Naive thymus-derived CD8-positive, alpha-beta T cell (primary cell): ENCODE results near the gene DLG2. TPM values are rescaled to one million over a fixed set of nuclear protein-coding genes. Genes with fewer than 3 reads are reported as not detected.

ENCODE experiments used
- ATAC-seq, 2 donors: fragments of 150-1000 bp; cut with Tn5 transposase in 1 of 2; sonication (Bioruptor Pico), chemical (Tn5 transposase) in 1 of 2; 1 replicate in 1 of 2; 2 replicates in 1 of 2; pipeline ENCODE4 v1.10.0; 2021; ENCODE audit warnings: mild to moderate bottlenecking in 2 of 2, moderate library complexity in 2 of 2
- POLR2A ChIA-PET: fragments of 350-600 bp; sonication (Branson Sonifier 250); formaldehyde crosslinking; loops from one replicate; lab custom pipeline; 2021; ENCODE audit warnings: antibody characterized with exemption; lab: Charles Lee
- DNase-seq, 10 donors: peaks; one replicate each; pipeline versions ENCODE4 v3.0.0 to v3.0.0-alpha.2; 2020 to 2022
- H3K27ac Mint-ChIP-seq, 10 donors: one replicate each; pipeline ENCODE4 v1.8.0; 2020 to 2022; ENCODE audit warnings: mild to moderate bottlenecking in 10 of 10, mixed read lengths in 10 of 10, moderate library complexity in 4 of 10, inconsistent platforms in 1 of 10
- H3K27me3 Mint-ChIP-seq, 5 donors: one replicate each; pipeline ENCODE4 v1.8.0; 2021 to 2022; ENCODE audit warnings: mixed read lengths in 5 of 5
- H3K36me3 Mint-ChIP-seq, 3 donors: one replicate each; pipeline ENCODE4 v1.8.0; 2020 to 2022; ENCODE audit warnings: mixed read lengths in 3 of 3, mild to moderate bottlenecking in 2 of 3, inconsistent platforms in 1 of 3
- H3K4me1 Mint-ChIP-seq, 4 donors: one replicate each; pipeline ENCODE4 v1.8.0; 2021 to 2022; ENCODE audit warnings: mixed read lengths in 4 of 4
- H3K4me3 Mint-ChIP-seq, 10 donors: one replicate each; pipeline ENCODE4 v1.8.0; 2020 to 2022; ENCODE audit warnings: mild to moderate bottlenecking in 10 of 10, mixed read lengths in 10 of 10, moderate library complexity in 6 of 10, inconsistent platforms in 1 of 10
- H3K9me3 Mint-ChIP-seq, 9 donors: one replicate each; pipeline ENCODE4 v1.8.0; 2020 to 2022; ENCODE audit warnings: mixed read lengths in 9 of 9, mild to moderate bottlenecking in 3 of 9, inconsistent platforms in 1 of 9, moderate library complexity in 1 of 9
- polyA plus RNA-seq, 3 donors: library from polyadenylated mRNA; unstranded; fragments of 300-500 nt; fragmentation: Illumina TruSeq; gene quantifications; one replicate each; pipeline ENCODE4 v1.2.3, GENCODE V29; 2021
- total RNA-seq, 8 experiments: library from RNA in 2 of 8; stranded (reverse) in 2 of 8; gene quantifications; one replicate each; pipeline ENCODE4 v1.2.3 and lab custom pipeline; 2021 to 2026

DLG2 gene
- total and polyA plus RNA-seq, 5 experiments from 2014 or later = 0.86 to 6.2 (median 2.5) TPM

DNA sequence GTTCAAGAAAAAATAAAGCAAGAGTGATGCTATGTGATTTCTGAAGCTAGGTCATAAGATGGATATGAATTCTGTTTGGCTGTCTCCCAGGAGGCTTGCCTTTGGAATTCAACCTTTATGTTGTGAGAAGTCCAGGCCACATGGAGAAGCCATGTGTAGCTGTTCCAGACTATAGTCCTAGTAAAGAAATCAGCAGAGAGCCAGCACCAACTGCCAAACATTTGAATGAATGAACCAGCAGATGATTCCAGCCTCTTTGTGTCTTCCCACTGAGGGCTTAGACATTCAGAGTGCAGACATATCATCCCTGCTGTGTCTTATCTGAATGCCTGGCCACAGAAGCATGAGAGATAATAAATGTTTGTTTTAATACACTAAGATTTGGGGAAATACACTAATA is 1150.6 kb downstream of the DLG2 start:
- DNase-seq (no peak), ATAC-seq (no peak)
- Mint-ChIP-seq H3K9me3 (peaks cover 0 to 12% (median 5%) of the 10 kb centered on the region in 9 donors), H3K4me3 (no peak overlapping the region), H3K4me1 (no peaks in the 10 kb centered on the region), H3K36me3 (peaks cover 0 to 4% (median 0%) of the 10 kb centered on the region in 3 donors), H3K27ac (no peak overlapping the region), H3K27me3 (no peaks in the 10 kb centered on the region)
- POLR2A ChIA-PET = no interaction called here

DNA sequence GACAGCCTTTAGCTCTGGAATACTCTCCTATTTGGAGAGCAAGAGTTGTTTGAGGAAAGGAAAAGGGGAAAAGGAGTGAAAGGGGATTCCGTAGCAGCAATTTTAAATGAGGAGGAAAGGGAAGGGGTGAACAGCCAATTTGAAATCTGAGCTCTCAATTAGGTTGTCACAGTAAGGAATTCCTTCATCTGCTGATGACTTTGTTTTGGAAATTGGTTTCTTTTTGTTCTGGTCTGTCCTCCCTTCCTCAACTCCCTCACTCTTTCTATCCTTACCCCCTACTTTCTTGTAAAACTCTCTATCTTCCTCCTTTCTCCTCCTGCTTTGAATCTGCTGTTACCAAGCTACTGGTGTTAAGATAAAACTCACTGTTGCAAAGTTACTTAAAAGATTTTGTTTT is 1155.6 kb downstream of the DLG2 start:
- no peak for DNase-seq
- Mint-ChIP-seq H3K27me3 (no peaks in the 10 kb centered on the region), H3K4me3 (no peak overlapping the region), H3K27ac (no peak overlapping the region), H3K9me3 (peaks cover 0 to 25% (median 5%) of the 10 kb centered on the region in 9 donors), H3K36me3 (no peaks in the 10 kb centered on the region), H3K4me1 (no peaks in the 10 kb centered on the region)
- POLR2A ChIA-PET = no interaction called here
- ATAC-seq = no peak

GRCh38 chr11:84468235-84468634 is 1158.9 kb downstream of the DLG2 start:
- Mint-ChIP-seq H3K4me3 (no peak overlapping the region), H3K9me3 (peaks cover 2 to 25% (median 5%) of the 10 kb centered on the region in 9 donors), H3K36me3 (no peaks in the 10 kb centered on the region), H3K27ac (no peak overlapping the region), H3K27me3 (peaks cover 0 to 1% (median 0%) of the 10 kb centered on the region in 5 donors), H3K4me1 (no peaks in the 10 kb centered on the region)
- DNase-seq (no peak), ATAC-seq (no peak)
- POLR2A ChIA-PET = no interaction called here

DNA sequence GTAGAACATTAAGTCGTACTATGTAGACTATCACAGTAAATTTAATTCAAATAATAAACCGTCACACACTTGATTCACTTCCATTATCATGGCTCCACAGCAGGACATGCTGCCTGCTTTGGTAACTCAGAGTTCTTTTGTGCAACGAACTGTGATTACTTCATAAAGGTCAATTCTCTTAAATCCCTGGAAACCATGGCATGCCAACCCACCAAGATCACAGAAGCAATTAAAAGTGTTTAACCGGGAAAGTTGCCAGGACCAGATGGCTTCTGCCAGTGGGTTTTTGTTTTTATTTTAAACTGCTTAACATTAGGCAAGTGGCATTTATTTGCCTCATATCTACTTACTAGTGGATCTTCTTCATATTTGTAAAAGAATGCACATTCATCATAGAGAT is 1162.1 kb downstream of the DLG2 start:
- H3K9me3 Mint-ChIP-seq = peaks cover 2 to 29% (median 9%) of the 10 kb centered on the region in 9 donors
- ATAC-seq (no peak), DNase-seq (no peak)
- no peak overlapping the region for H3K4me3 Mint-ChIP-seq
- peaks cover 0 to 1% (median 0%) of the 10 kb centered on the region in 5 donors for H3K27me3 Mint-ChIP-seq
- H3K27ac Mint-ChIP-seq = no peak overlapping the region
- POLR2A ChIA-PET = no interaction called here
- H3K36me3 Mint-ChIP-seq = peaks cover 0 to 4% (median 0%) of the 10 kb centered on the region in 3 donors
- no peaks in the 10 kb centered on the region for H3K4me1 Mint-ChIP-seq

GRCh38 chr11:84455691-84456090 is 1171.5 kb downstream of the DLG2 start:
- no peak overlapping the region for H3K27ac Mint-ChIP-seq
- POLR2A ChIA-PET = no interaction called here
- ATAC-seq = no peak
- no peaks in the 10 kb centered on the region for H3K36me3 Mint-ChIP-seq
- H3K4me1 Mint-ChIP-seq = no peaks in the 10 kb centered on the region
- no peak overlapping the region for H3K4me3 Mint-ChIP-seq
- H3K27me3 Mint-ChIP-seq = no peaks in the 10 kb centered on the region
- DNase-seq = no peak
- H3K9me3 Mint-ChIP-seq = peaks cover 5 to 32% (median 11%) of the 10 kb centered on the region in 9 donors

DNA sequence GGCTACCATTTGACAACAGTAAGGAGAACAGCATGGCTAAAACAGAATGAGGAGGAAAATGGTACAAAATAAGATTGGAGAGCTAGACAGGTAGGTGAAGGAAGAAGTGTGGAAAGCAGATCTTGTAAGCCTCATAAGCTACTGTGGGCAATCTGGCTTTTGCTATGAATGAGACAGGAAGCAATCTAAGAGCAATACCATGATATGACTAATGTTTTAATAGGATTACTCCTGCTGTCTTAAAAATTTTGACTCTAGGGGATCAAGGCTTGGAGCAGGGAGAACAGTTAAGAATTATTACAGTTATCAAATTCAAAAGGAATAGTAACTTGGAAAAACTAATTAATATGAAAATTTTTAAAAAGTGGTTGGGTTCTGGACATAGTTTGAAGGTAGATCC is 1174.9 kb downstream of the DLG2 start:
- Mint-ChIP-seq H3K36me3 (no peaks in the 10 kb centered on the region), H3K27me3 (no peaks in the 10 kb centered on the region), H3K27ac (no peak overlapping the region), H3K4me1 (no peaks in the 10 kb centered on the region), H3K9me3 (peaks cover 3 to 27% (median 11%) of the 10 kb centered on the region in 9 donors), H3K4me3 (no peak overlapping the region)
- DNase-seq (no peak), ATAC-seq (no peak)
- POLR2A ChIA-PET = no interaction called here

- Mint-ChIP-seq H3K27me3 (peaks cover 0 to 4% (median 0%) of the 10 kb centered on the region in 5 donors), H3K4me3 (no peak overlapping the region), H3K9me3 (peaks cover 0 to 26% (median 10%) of the 10 kb centered on the region in 9 donors), H3K36me3 (no peaks in the 10 kb centered on the region), H3K4me1 (no peaks in the 10 kb centered on the region), H3K27ac (no peak overlapping the region)
- DNase-seq (no peak), ATAC-seq (no peak)
- POLR2A ChIA-PET = no interaction called here
These were observed 1188.6 kb downstream of the DLG2 start for GRCh38 chr11:84438565-84438964.

DNA sequence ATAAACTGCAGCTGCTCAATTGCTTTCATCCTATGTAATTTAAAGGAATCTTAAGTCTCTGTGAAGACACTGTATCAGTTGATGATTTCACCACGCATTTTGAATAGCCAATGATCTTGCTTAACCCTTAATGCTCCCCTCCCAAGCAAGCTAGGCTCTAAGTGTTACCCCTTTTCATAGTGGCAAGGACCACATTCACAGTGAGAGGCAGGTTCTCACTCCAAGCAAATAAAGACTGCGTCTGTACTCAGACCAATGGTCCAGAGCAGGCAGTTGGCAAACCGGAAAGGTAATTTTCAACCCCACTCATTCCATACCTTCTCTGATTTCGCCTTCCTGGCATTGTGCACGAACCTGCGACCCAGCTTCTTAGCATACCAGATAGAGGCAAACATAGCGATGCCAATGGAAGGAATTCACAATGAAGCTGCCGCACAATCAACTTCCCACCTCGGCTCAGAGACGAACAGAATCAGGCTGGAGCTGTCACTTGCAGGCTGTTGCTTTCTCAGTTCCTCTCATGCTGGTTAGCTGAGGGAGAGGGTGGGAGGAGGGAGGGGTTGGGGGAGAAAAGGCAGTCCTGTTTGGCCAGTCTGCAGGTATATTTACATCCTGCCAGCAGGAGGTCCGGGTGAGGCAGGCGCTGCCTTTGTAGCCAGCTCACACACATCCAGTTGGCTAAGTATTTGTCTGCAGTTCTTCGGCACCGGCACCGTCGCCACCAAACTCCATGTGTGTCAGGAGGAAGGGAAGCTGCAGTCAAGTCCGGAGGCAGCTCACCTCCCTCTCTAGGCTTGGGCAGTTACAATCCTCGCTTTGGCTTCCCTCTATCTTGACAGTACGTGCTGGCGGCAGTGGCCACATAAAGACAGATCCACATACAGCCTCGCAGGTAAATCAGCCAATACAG is 1189.8 kb downstream of the DLG2 start:
- no peak overlapping the region for H3K4me3 Mint-ChIP-seq
- no peak for DNase-seq
- H3K27ac Mint-ChIP-seq = no peak overlapping the region
- no peaks in the 10 kb centered on the region for H3K36me3 Mint-ChIP-seq
- H3K9me3 Mint-ChIP-seq = peaks cover 0 to 26% (median 10%) of the 10 kb centered on the region in 9 donors
- no peak for ATAC-seq
- no peaks in the 10 kb centered on the region for H3K4me1 Mint-ChIP-seq
- peaks cover 0 to 4% (median 0%) of the 10 kb centered on the region in 5 donors for H3K27me3 Mint-ChIP-seq
- POLR2A ChIA-PET = no interaction called here

DNA sequence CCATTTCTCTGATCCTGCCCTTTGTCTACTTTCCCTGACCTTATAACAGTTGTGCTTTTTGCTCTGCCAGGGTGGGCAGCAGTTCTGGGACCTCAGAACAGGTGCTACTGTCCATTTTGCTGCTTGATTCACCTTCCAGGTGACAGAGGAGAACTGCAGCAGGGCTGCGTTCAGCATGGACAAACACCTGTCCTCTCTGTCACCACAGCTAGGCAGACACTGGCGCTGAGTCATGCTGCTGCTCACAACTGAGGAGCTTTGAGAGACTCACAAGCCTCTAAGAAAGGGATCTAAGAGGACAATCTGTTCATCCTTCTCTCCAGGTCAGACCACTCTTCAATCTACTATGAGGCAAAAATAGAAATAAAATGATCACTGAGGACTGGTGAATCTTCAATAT is 1196.5 kb downstream of the DLG2 start:
- H3K9me3 Mint-ChIP-seq = peaks cover 0 to 27% (median 7%) of the 10 kb centered on the region in 9 donors
- no peak for ATAC-seq
- no peaks in the 10 kb centered on the region for H3K36me3 Mint-ChIP-seq
- no peaks in the 10 kb centered on the region for H3K4me1 Mint-ChIP-seq
- POLR2A ChIA-PET = no interaction called here
- H3K27me3 Mint-ChIP-seq = peaks cover 0 to 3% (median 0%) of the 10 kb centered on the region in 5 donors
- DNase-seq = no peak
- H3K4me3 Mint-ChIP-seq = no peak overlapping the region
- H3K27ac Mint-ChIP-seq = no peak overlapping the region

GRCh38 chr11:84425673-84426072 is 1201.5 kb downstream of the DLG2 start:
- H3K36me3 Mint-ChIP-seq = no peaks in the 10 kb centered on the region
- POLR2A ChIA-PET = no interaction called here
- H3K9me3 Mint-ChIP-seq = peaks cover 4 to 30% (median 10%) of the 10 kb centered on the region in 9 donors
- ATAC-seq (no peak), DNase-seq (no peak)
- H3K27ac Mint-ChIP-seq = no peak overlapping the region
- H3K27me3 Mint-ChIP-seq = peaks cover 0 to 3% (median 0%) of the 10 kb centered on the region in 5 donors
- no peaks in the 10 kb centered on the region for H3K4me1 Mint-ChIP-seq
- no peak overlapping the region for H3K4me3 Mint-ChIP-seq

GRCh38 chr11:84420271-84420670 is 1206.9 kb downstream of the DLG2 start:
- Mint-ChIP-seq H3K27me3 (no peaks in the 10 kb centered on the region), H3K36me3 (no peaks in the 10 kb centered on the region), H3K4me1 (no peaks in the 10 kb centered on the region), H3K4me3 (no peak overlapping the region), H3K27ac (no peak overlapping the region), H3K9me3 (peaks cover 11 to 36% (median 17%) of the 10 kb centered on the region in 9 donors)
- ATAC-seq (no peak), DNase-seq (no peak)
- POLR2A ChIA-PET = no interaction called here

- no peaks in the 10 kb centered on the region for H3K27me3 Mint-ChIP-seq
- peaks cover 11 to 36% (median 17%) of the 10 kb centered on the region in 9 donors for H3K9me3 Mint-ChIP-seq
- H3K4me3 Mint-ChIP-seq = no peak overlapping the region
- POLR2A ChIA-PET = no interaction called here
- ATAC-seq (no peak), DNase-seq (no peak)
- H3K4me1 Mint-ChIP-seq = no peaks in the 10 kb centered on the region
- no peaks in the 10 kb centered on the region for H3K36me3 Mint-ChIP-seq
- H3K27ac Mint-ChIP-seq = no peak overlapping the region
These were observed 1207.5 kb downstream of the DLG2 start for GRCh38 chr11:84419616-84420015.

DNA sequence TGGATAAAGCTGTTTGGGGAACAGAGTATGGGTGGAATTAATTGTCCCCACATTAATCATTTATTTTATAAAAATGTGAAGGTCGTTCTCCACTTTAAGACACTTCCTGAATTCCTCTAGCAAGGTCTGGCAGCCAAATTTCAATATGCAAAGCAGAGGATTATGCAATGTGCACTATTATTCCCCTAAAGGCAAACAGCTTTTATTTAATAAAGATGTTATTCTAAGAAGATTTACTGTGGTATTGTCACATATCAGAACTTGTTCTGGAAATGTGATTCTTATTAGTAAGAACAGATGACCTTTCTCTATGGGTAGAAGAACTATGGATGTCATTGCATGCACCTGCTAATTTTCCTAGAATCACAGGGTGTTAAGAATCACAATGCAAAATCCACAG is 1212.2 kb downstream of the DLG2 start:
- H3K36me3 Mint-ChIP-seq = no peaks in the 10 kb centered on the region
- H3K9me3 Mint-ChIP-seq = peaks cover 3 to 31% (median 10%) of the 10 kb centered on the region in 9 donors
- no peak for ATAC-seq
- no peak overlapping the region for H3K4me3 Mint-ChIP-seq
- H3K4me1 Mint-ChIP-seq = no peaks in the 10 kb centered on the region
- POLR2A ChIA-PET = no interaction called here
- H3K27me3 Mint-ChIP-seq = no peaks in the 10 kb centered on the region
- no peak for DNase-seq
- H3K27ac Mint-ChIP-seq = no peak overlapping the region
